Astrocyte of the cerebellum (primary cell): ENCODE results near the gene TMCC1.
"Not testable (repeated sequence)": the region's sequence is repeated elsewhere in the genome, so short reads cannot be mapped to it uniquely, and the experiment has no call there.

Experiments used
- DNase-seq: peaks from one replicate; pipeline ENCODE4 v3.0.0-alpha.2; 2011; ENCODE audit warnings: low read depth
- H3K4me3 ChIP-seq: 2 replicates; pipeline ENCODE4 v1.5.1; 2011; ENCODE audit warnings: mild to moderate bottlenecking, low read depth, low read length, moderate library complexity
- in situ Hi-C: cut with HindIII; loops from 2 replicates; pipeline ENCODE4 v1.10.0; 2017; ENCODE audit warnings: low sequenced_read_pairs
- TF ChIP-seq, protein P1 (sequence below): IDR thresholded peaks from 2 replicates; pipeline ENCODE4 v1.5.1; 2012; ENCODE audit warnings: low read length, low read depth, moderate library complexity, mild to moderate bottlenecking; ENCODE audit errors: missing control alignments

TMCC1 gene

DNA sequence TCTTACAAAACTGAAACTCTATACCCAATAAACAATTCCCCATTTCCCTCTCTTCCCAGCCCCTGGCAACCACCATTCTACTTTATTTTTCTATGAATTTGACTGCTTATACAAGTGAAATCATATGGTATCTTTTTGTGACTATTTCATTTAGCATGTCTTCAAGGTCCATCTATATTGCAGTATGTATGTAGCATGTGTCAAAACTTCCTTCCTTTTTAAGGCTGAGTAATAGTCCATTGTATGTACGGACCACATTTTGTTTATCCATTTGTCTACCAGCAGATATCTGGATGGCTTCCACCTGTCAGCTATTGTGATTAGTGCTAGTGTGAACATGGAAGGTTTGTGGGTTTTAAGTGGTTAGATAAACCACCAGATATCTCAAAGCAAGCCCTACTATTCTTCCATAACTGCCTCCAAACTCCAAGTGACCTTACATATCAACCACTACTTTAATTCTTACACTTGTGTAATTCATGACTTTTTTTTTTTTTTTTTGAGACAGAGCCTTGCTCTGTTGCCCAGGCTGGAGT lies 134.7 kb downstream of the TMCC1 start:
- in situ Hi-C loops, result no loop called here
- TF ChIP-seq, protein P1, sequence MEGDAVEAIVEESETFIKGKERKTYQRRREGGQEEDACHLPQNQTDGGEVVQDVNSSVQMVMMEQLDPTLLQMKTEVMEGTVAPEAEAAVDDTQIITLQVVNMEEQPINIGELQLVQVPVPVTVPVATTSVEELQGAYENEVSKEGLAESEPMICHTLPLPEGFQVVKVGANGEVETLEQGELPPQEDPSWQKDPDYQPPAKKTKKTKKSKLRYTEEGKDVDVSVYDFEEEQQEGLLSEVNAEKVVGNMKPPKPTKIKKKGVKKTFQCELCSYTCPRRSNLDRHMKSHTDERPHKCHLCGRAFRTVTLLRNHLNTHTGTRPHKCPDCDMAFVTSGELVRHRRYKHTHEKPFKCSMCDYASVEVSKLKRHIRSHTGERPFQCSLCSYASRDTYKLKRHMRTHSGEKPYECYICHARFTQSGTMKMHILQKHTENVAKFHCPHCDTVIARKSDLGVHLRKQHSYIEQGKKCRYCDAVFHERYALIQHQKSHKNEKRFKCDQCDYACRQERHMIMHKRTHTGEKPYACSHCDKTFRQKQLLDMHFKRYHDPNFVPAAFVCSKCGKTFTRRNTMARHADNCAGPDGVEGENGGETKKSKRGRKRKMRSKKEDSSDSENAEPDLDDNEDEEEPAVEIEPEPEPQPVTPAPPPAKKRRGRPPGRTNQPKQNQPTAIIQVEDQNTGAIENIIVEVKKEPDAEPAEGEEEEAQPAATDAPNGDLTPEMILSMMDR, result no peak
- H3K4me3 ChIP-seq, result no peak overlapping the region
- no peak for DNase-seq

DNA sequence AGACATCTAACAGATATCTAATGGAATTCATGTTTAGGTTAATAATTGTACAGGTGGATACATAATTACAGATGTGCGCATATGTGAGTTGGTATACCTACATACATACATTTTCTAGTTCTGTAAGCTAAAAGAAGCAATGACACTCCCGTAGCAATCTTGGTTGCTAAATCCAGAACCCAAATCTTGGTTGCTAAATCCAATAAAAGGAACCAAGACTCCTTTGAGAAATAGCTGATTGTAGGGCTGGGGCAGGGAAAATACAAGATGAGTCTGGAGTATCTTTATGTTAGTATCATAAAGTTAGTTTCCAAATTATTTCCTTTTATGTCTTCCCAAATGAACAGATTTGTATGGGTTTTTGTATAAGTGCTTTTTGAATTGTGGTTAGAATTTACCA lies 135.2 kb downstream of the TMCC1 start:
- TF ChIP-seq, protein P1, result no peak
- no peak for DNase-seq
- H3K4me3 ChIP-seq, result no peak overlapping the region
- in situ Hi-C loops, result no loop called here

DNA sequence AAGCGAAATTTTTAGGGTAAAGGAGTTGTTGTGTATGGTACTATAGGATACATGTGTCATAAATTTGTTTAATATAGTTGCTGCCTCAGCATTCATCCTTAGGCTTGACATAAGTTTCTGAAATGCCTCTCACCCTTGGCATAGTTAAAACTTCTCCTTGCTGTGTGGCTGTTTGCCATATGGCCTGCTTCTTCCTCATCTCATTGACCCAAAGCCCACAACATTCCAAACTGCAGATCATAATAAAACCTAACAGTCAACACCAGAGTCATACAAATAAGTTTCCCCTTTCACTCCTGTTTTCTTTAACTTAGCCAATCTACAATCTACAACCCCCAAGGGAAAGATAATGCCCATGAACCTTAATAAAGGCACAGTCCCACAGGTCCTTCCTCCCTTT lies 136.6 kb downstream of the TMCC1 start:
- DNase-seq, result peak; percentile 44
- in situ Hi-C loops, result no loop called here
- TF ChIP-seq, protein P1, result no peak
- no peak overlapping the region for H3K4me3 ChIP-seq

DNA sequence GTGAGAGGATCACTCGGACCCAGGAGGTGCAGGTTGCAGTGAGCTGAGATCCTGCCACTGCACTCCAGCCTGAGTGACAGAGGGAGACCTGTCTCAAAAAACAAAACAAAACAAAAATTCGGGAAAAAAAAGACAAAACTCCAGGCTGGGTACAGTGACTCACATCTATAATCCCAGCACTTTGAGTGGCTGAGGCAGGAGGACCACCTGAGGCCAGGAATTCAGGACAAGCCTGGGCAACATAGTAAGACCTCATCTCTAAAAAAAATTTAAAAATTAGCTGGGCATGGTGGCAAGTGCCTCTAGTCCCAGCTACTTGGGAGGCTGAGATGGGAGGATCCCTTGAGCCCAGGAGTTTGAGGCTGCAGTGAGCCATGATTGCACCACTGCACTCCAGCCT lies 142.4 kb downstream of the TMCC1 start:
- H3K4me3 ChIP-seq, DNase-seq, in situ Hi-C loops: not testable (repeated sequence)

DNA sequence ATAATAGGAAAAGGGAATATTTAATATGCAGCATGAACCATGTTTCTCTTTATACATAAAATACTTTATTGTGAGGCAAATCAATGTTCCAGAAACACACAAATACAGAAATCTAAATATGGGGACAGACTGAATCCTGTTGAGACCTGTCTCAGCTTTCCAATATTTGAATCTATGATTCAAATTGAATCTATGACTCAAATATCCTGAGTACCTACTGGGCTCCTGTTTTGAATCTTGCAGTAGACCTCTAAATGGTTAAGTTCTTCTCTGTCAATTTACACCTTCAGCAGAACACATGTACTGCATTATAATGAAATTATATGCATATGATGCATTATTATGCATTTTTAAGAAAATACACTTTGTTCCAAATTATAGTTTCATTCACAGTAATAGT lies 143.8 kb downstream of the TMCC1 start:
- no peak overlapping the region for H3K4me3 ChIP-seq
- TF ChIP-seq, protein P1, result no peak
- no peak for DNase-seq
- in situ Hi-C loops, result no loop called here

DNA sequence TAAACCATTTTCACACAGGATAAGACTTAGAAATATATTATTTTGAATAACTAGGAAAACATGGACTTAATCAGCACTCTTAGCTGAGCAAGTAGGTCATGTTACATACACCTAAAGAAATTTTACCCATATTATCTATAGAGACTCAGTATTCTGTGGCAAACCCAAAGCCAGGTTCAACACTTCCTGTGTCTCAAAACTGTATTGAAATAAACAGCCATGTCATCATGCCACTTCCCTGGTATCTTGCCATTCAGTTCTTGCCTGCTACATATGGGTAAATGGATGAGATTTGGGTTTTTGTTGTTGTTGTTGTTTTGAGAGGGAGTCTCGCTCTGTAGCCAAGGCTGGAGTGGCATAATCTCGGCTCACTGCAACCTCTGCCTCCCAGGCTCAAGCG lies 145.5 kb downstream of the TMCC1 start:
- in situ Hi-C loops, result no loop called here
- TF ChIP-seq, protein P1, result no peak
- DNase-seq, result no peak
- H3K4me3 ChIP-seq, result no peak overlapping the region

DNA sequence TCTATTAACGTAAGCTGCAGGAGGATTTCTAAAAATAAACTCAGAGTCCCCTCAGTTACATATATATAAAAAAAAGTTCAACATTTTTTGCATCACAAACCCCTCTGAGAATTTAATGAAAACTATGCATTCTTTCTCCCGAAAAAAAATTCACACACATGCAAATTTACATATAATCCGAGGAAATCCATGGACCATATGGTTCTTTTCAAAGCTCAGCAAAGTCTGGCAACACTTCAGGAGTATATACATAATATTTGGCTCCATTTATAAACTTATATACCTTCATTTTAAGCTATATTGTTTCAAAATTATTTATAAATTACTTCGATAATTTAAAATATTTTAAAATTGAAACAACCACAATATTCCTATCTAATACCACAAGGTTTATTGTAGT lies 146.4 kb downstream of the TMCC1 start:
- H3K4me3 ChIP-seq, result no peak overlapping the region
- no peak for DNase-seq
- TF ChIP-seq, protein P1, result no peak
- in situ Hi-C loops, result no loop called here
